GM18499 (cell line): ENCODE results near the gene MYH14.
"Not testable (repeated sequence)": the region's sequence is repeated elsewhere in the genome, so short reads cannot be mapped to it uniquely, and the experiment has no call there.

Experiments used
- ATAC-seq: cut with Tn5 transposase; IDR thresholded peaks from one replicate; pipeline ENCODE4 v1.9.1; 2021; ENCODE audit warnings: moderate number of reproducible peaks; ENCODE audit not compliant: insufficient read depth, unreplicated experiment

The MYH14 gene

GRCh38 chr19:50353487-50353880 is 150.1 kb downstream of the MYH14 start:
- not testable (repeated sequence) for ATAC-seq

GRCh38 chr19:50356691-50357177 is 153.3 kb downstream of the MYH14 start:
- ATAC-seq: no peak

GRCh38 chr19:50357178-50358100 is 154.0 kb downstream of the MYH14 start:
- ATAC-seq: no peak

GRCh38 chr19:50358483-50359327 is 155.3 kb downstream of the MYH14 start:
- no peak for ATAC-seq

GRCh38 chr19:50359328-50359818 is 156.0 kb downstream of the MYH14 start:
- no peak for ATAC-seq
